SK-N-MC (cell line): ENCODE results near the gene LYZL4.

Source experiments
- EZH2 ChIP-seq: fragments of 200-600 bp; sonication (generic); IDR thresholded peaks from one replicate; pipeline ENCODE4 v1.6.1; 2017; ENCODE audit warnings: antibody characterized with exemption
- FOXP2 ChIP-seq: optimal IDR thresholded peaks from 2 replicates; pipeline ENCODE3; 2011; ENCODE audit warnings: mild to moderate bottlenecking, moderate library complexity; ENCODE audit not compliant: insufficient read depth; ENCODE audit errors: extremely low read length, control extremely low read depth
- POLR2AphosphoS5 ChIP-seq: IDR thresholded peaks from 2 replicates; pipeline ENCODE4 v1.6.1; 2012; ENCODE audit warnings: mild to moderate bottlenecking, low read depth, low read length, borderline replicate concordance

GRCh38 chr3:42443819-42444436 lies 33.5 kb upstream of the LYZL4 start:
- no peak for TF ChIP-seq EZH2
- no peak for TF ChIP-seq POLR2AphosphoS5
- no peak for TF ChIP-seq FOXP2
